Occipital lobe (tissue), 2 donors: Measurements from ENCODE around the gene CRTAP. TPM values are rescaled to one million over a fixed set of nuclear protein-coding genes. Genes with fewer than 3 reads are reported as not detected.
"Not testable (repeated sequence)": the region's sequence is repeated elsewhere in the genome, so short reads cannot be mapped to it uniquely, and the experiment has no call there.

Source experiments
- DNase-seq: peaks from one replicate; lab custom pipeline; 2025; lab: John Stamatoyannopoulos, UW
- total RNA-seq: library from RNA; depleted of rRNA; stranded (reverse); fragments of >200 nt; gene quantifications from one replicate; pipeline ENCODE4 v1.2.3, GENCODE V29; 2014

CRTAP gene
- total RNA-seq: 18.2 TPM

DNA sequence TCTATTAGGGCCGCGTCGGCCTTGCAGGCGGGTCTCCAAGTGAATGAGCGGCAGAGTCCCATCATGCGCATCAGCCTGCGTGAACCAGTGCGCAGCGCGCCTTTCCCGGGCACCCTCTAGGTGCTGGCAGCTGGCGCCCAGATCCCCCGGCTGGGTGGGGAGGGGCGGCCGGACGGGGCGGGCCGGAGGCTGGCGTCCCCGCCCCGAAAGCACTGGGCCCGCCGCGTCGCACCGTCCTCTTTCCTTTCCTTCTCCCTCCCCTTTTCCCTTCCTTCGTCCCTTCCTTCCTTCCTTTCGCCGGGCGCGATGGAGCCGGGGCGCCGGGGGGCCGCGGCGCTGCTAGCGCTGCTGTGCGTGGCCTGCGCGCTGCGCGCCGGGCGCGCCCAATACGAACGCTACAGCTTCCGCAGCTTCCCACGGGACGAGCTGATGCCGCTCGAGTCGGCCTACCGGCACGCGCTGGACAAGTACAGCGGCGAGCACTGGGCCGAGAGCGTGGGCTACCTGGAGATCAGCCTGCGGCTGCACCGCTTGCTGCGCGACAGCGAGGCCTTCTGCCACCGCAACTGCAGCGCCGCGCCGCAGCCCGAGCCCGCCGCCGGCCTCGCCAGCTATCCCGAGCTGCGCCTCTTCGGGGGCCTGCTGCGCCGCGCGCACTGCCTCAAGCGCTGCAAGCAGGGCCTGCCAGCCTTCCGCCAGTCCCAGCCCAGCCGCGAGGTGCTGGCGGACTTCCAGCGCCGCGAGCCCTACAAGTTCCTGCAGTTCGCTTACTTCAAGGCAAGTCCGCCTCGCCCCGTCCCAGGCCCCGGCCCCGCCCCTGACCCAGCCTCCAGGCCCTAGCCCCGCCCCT is at the start of gene CRTAP:
Gene CRTAP, plus strand, starts transcription at position 243 of the 850 bp plus-strand sequence. Its CDS starts 64 bp downstream, at position 307.
- DNase-seq: peak; percentile 86

DNA sequence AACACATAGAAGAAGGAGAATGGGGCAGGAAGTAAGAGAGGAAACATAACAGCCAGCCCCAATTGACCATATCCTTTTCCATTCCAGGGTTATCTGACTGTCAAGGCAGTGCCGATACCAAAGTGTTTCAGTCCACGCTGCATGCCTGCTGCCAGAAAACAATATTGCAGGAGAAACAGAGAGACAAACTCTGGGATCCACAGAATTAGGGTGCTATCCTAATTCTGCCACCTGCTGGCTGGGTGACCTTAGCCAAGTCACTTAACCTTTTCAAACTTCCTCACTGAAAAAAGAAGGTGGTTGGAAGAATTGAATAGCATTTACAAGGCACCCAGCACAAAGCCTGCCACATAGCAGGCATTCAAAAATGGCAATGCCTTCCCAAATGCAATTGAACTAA is 48.9 kb upstream of the CRTAP start:
- DNase-seq: no peak

DNA sequence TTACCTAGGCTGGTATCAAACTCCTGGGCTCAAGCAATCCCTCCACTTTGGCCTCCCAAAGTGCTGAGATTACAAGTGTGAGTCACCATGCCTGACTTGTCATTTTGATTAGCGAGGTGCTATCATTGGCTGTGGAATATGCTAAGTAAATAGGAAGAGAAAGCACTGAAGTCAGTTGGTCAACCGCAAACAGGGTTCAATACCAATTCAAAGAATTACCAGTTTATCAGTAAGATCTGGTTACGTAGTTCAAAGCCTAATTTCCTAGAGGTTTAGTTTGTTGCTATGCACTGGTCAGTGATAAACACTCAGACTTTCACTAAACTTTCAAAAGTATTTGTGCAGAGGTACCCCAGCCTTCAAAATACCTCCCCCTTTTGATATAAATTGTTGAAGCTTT is 46.3 kb upstream of the CRTAP start:
- no peak for DNase-seq

DNA sequence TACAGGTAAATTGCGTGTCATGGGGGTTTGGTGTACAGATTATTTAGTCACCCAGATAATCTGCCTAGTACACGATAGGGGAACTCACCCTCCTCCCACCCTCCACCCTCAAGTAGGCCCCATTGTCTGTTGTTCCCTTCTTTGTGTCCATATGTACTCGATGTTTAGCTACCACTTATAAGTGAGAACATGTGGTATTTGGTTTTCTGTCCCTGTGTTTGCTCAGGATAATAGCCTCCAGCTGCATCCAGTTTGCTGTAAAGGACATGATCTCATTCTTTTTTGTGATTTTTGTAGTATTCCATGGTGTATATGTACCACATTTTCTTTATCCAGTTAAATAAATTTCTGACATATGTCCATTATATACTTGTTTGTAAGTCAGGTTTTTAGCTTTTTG is 44.0 kb upstream of the CRTAP start:
- DNase-seq: not testable (repeated sequence)

DNA sequence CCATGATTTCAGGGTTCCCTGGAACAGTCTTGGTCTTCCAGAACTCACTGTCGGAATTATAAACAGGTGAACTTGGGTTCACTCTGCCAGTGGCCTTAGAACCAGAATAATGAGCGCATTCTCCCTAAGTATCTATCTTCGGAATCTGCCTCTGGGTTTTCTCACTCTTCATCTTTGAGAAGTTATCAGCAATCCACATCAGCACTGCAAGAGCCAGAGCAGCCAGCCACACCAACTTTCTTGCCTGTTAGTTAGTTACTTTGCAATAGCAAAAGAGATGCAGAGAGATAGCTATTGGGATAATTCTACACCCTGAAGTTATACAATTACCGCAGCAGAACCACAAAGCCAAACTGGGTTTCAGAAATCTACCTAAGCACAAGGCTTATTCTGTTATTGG is 42.6 kb upstream of the CRTAP start:
- DNase-seq: no peak

DNA sequence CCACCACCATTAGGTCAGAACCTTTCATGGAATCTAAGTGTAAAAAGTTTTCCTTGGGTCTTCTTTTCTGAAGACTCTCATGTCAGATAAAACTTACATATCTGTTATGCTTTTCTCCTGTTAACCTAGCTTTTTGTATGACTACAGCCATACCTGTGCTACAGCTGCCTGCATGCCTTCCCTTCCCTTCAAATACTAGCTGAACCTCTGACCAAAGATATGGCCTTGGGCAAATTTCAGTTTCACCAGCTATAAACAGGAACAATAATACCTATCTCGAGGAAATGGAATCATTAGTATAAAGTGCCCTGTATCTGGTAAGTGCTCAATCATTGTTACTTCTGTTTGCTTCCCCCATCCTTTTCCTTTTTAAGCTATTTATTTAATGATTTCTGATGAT is 41.9 kb upstream of the CRTAP start:
- DNase-seq: no peak

DNA sequence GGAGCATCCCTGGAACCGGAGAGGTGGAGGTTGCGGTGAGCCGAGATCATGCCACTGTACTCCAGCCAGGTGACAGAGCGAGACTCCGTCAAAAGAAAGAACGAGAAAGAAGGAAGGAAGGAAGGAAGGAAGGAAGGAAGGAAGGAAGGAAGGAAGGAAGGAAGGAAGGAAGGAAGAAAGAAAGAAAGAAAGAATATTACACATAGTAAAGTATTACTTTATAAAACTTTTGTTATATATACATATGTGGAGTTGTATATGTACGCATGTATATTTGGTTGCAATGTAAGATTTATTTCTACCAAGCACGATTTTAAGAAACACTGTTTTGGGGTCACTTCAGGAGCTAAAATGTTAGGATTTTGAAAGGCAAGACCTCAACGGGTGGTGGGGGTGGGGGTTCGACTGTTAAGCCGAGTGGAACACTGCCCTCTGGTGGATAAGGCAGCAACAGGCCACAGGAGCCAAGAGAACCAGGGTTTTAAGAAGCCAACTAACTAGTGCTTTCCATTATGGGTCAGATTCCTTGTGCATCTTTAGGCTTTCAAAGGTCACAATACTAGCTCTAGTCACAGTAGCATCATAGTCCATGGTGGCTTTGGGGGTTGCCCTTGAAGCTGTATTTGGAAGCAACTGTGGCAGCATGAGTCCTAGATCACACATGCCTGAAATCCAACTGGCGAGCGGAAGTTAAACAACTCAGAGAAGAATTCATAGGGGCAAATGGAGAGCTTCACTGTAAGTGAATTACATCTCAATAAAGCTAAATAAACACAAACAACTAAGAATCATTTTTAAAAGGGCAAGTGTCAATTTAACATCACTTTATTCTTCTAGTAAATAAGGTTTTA is 39.4 kb upstream of the CRTAP start:
- DNase-seq: peak; percentile 16

DNA sequence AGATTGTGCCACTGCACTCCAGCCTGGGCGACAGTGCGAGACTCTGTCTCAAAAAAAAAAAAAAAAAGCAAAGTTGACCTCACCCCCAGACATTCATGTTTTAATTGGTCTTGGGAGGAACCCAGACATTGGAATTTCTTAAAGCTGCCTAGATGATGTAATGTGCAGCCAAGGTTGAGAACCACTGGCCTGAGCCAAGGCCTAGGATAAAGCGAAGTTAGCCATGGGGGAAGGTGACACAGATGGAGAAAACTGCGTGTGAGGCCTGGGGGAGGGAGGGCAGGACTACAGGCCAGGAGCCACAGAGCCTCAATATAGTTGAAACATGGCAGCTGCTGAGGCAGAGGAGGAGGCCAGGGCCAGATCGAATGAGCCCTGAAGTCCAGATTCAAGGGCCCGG is 37.8 kb upstream of the CRTAP start:
- DNase-seq: no peak

DNA sequence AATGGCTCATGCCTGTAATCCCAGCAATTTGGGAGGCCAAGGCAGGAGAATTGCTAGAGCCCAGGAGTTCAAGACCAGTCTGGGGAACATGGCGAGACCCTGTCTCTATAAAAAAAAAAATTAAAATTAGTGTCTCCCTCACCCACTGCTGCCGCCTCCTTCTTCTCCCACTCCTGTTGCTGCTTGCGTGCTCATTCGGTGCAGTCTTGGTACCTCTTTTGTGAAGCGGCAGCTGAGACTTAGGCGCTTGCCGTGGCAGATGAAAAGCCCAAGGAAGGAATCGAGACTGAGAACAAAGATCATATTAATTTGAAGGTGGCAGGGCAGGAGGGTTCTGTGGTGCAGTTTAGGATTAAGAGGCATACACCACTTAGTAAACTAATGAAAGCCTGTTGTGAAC is 36.9 kb upstream of the CRTAP start:
- no peak for DNase-seq

DNA sequence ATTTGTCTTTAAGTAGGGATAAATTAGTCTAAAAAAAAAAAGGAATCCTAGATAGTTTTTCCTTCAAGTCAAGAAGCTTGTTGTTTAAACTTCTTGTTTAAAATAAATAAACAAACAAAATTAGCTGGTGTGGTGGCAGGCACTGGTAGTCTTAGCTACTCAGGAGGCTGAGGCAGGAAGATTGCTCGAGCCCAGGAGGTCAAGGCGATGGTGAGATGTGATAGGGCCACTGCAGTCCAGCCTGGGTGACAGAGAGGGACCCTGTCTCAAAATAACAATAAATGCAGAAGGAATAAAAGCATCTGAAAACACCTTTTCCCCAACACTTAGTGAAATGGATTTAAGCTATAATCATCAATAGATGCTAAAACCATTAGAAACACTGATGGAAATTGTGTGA is 35.8 kb upstream of the CRTAP start:
- DNase-seq: no peak

DNA sequence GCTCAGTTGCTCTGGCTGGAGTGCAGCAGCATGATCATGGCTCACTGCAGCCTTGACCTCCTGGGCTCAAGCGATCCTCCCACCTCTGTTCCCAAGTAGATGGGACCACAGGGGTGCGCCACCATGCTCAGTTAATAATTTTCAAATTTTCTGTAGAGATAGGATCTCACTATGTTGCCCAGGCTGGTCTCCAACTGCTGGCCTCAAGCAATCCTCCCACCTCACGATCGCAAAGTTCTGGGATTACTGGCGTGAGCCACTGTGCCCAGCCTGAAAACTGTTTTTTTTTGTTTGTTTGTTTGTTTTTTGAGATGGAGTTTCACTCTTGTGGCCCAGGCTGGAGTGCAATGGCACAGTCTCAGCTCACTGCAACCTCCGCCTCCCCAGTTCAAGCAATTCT is 34.0 kb upstream of the CRTAP start:
- not testable (repeated sequence) for DNase-seq

DNA sequence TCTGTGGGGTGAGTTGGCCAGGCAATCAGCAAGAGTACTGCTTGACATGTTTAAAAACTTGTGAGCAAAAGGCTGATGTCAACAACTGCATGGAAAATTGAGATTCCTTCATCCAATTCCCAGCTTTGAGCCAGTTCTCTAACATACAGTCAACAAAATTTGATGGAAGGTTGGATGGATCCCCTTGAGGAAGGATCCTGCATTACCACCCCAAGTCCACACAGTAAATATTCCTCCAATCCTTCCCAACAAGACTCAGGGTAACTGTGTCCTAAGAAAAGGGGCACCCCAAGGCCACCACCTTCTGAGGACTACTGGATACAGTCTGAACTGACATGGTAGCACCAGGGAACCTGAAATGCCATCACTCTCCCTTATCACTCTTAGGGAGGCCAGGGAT is 32.0 kb upstream of the CRTAP start:
- DNase-seq: no peak

DNA sequence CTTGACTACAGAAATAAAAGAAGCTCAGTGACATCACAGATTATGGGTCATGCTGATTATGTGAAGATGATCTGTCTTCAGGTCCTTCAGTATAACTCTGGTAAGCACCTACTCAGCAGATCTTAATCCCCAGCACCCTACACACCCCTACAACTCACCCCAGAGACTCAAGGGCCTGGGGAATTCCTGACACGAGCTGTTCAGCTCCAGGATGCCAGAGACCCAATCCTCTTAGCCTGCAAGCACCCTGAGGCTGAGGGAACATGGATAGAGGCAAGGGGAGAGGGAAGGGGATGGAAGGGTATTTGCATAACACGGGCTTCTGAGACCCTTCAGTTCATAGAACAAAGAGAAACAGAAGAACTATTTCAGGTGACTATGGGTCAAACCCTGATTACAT is 29.9 kb upstream of the CRTAP start:
- no peak for DNase-seq

DNA sequence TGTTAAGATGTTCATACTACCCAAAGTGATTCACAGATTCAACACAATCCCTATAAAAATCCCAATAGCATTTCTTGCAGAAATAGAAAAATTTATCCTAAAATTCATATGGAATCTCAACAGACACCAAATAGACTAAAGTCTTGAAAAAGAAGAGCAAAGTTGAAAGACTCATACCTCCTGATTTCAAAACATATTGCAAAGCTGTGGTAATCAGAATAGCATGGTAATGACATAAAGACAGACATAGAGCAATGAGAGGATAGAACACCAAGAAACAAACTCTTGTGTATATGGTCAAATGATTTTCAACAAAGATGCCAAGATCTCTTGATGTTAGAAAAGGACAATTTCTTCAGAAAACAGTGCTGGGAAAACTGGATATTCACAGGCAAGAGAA is 25.1 kb upstream of the CRTAP start:
- no peak for DNase-seq

DNA sequence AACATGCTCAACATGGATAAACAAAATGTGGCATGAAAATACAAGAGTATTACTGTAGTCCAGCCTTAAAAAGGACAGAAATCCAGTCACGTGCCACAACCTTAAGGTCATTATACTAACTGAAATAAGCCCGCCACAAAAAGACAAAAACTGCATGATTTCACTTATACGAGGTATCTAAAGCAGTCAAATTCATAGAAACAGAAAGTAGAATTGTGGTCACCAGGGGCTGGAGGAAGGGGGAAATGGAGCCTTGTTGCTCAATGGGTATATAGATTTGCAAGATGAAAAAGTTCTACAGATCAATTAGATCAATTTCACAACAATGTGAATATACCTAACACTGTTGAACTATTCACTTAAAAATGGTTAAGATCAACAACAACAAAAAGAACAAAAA is 24.3 kb upstream of the CRTAP start:
- no peak for DNase-seq

DNA sequence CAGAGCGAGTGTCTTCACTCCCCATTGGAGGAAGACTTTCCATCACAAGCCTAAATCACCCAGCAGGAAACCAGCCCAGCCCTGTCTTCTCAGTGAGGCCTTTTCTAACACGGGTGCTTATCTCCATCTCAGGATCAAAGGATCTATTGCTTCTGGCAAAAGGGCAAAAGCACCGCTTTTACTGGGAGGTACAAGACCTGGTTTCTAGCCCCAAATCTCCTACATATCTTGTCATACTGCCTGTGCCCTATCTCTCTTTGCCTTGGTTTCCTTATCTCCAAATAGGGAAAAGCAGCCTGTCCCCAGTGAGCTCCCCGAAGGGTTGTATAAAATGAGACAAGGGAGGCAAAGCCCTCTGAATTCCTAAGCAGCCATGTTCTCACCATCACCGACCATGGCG is 22.1 kb upstream of the CRTAP start:
- no peak for DNase-seq

DNA sequence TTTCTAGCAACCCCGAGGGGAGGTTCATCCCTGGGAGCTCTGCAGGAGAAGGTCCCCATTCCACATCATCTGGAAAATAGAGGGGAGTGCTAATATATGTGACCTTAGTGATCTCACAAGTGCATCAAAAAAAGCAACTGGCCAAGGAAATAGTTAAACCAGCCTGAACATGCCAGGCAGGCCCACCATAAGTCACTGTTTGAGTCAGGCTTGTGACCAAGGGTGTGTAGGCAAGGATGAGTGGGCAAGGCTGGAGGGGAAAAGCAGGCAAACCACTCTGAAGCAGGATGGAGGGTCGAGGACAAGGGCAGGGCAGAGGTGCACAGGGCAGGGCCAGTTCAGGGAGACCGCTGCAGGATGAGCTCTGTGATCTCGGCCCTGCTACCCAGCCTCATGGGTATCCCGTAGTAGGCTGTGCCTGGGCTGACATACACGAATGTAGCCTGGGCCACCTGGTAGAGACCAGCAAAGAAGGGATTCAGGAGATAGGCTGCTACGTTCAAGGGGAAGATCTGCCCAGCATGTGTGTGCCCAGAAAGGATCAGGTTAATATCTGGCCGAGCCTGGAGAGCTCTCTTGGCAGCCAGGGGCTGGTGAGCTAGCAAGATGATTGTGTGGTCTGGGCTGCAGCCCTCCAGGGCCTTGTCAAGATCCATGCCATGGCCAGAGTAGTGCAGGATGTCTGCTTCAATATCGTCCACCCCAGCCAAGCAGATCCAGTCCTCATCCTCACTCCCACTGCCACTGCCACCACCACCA is 21.1 kb upstream of the CRTAP start:
- no peak for DNase-seq

DNA sequence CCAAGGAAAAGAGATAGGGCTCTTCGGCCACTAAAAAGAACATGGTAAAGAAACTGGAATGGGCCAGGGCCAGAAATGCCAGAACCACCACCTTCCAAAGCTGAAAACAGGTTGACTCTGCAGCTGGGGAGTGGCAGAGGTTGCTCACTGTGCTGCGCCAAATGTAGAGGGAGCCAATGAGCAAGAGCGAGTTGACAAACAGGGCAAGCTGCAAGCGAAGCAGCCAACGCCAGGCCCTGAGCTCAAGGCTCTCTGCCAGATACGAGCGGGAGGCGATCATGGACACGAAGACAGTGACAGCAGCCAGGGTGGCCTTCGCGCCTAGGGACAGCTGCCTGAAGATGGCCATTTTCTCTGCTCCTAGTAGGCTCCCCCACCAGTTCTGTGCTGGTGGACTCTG is 20.0 kb upstream of the CRTAP start:
- DNase-seq: no peak

DNA sequence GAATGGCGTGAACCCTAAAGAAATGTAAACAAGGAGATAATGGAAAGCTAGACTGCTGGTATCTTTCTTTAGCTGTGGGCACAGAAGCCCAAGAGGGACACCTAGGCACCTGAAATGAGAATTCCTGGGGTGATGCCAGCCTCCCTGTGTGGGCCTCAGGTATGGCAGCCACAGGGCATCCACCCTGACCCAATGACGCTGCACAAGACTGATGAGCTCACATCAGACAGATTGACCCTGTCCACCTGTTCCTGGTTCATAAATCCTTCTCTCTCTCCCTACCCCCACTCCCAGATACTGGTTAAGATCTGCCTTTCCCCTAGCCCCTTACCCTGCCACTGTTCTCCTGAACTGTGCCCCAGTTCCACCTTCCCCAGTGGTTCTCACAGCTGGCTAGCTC is 18.4 kb upstream of the CRTAP start:
- no peak for DNase-seq

DNA sequence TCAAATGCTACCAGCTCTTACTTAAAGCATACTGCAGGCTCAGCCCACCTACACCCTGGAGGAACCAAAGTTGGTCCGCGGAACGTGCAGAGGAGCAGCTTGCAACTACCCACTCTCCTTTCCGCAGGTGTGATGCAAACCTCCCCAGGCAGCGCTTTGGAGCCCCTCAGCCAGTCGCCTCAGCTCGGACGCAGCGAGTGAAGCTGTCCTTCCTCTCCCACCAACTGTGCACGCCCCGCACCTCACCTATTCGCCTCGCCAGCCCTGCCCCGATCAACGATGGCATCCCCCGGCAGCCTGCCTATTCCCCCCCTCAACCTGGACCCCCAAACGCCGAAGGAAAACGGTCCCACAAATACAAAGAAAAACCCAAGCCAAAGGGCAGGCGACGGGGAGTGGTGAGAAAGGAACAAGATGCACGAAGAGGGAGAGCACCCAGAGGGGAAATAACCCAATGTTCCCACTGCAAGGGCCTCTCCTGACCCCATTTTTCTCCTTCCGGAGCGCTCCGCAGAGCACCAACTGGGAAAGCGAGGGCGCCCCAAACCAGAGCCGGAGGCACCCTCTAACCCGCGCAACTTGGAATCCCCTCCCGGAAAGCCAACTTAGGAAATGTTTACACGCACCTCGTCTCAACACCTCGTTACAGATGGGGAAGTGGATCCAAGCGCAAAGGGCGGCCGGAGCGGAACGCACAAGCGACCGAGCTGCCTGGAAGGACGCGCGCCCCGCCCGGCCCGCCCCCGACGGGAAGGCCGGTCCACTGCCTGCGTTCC is 17.5 kb upstream of the CRTAP start:
- peak; percentile 33 for DNase-seq

DNA sequence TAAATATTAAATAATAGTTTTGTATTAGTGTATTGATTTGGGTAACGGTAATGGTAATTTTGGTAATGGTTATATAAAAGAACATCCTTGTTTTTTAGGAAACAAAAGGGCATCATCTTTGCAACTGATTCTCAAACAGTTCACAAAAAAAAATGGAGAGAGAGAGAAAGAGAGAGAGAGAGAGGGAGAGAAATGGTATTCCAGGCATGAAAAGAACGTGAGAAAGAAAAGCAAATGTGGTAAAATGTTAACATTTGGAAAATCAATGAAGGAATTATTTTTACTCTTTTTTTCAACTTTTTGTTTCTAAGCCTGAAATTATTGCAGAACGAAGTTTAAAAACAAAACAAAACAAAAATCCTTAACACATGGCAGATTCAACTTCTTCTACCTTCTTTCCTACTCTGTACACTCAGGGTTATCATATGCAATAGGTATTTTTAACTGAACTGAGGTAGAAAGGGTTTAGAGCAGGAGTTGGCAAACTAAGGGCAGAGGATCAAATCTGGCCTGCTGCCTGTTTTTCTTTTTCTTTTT is 14.6 kb upstream of the CRTAP start:
- no peak for DNase-seq
